Measurements from ENCODE around the gene ADAMTS14.
A peak's percentile ranks its signal among the peaks of the same experiment; 100 is the strongest.

ADAMTS14 gene

GRCh38 chr10:70748801-70749573 lies 76.7 kb downstream of the ADAMTS14 start:
- Mint-ChIP-seq H3K4me3 (no peak overlapping the region), H3K9me3 (no peaks in the 10 kb centered on the region), H3K27me3 (no peaks in the 10 kb centered on the region), H3K4me1 (no peaks in the 10 kb centered on the region), H3K27ac (no peak overlapping the region), H3K36me3 (ENCODE audit: low read depth) (no peaks in the 10 kb centered on the region)
- DNase-seq (no peak), ATAC-seq (no peak)

GRCh38 chr10:70749756-70750155 lies 77.5 kb downstream of the ADAMTS14 start:
- H3K36me3 Mint-ChIP-seq (ENCODE audit: low read depth), result no peaks in the 10 kb centered on the region
- no peak overlapping the region for H3K27ac Mint-ChIP-seq

GRCh38 chr10:70750156-70750703 lies 77.9 kb downstream of the ADAMTS14 start:
- no peak overlapping the region for H3K27ac Mint-ChIP-seq
- no peaks in the 10 kb centered on the region for H3K9me3 Mint-ChIP-seq
- no peaks in the 10 kb centered on the region for H3K27me3 Mint-ChIP-seq

More at GRCh38 chr10:70749756-70750155, 77.5 kb downstream of the ADAMTS14 start:
- no peaks in the 10 kb centered on the region for H3K4me1 Mint-ChIP-seq
- DNase-seq, result no peak
- no peak overlapping the region for H3K4me3 Mint-ChIP-seq
- H3K9me3 Mint-ChIP-seq, result no peaks in the 10 kb centered on the region
- no peak for ATAC-seq
- H3K27me3 Mint-ChIP-seq, result no peaks in the 10 kb centered on the region

GRCh38 chr10:70751356-70751755 lies 79.0 kb downstream of the ADAMTS14 start:
- Mint-ChIP-seq H3K27ac (no peak overlapping the region), H3K27me3 (no peaks in the 10 kb centered on the region), H3K36me3 (ENCODE audit: low read depth) (no peaks in the 10 kb centered on the region), H3K4me1 (no peaks in the 10 kb centered on the region), H3K9me3 (no peaks in the 10 kb centered on the region), H3K4me3 (no peak overlapping the region)
- ATAC-seq (no peak), DNase-seq (no peak)

More at GRCh38 chr10:70750156-70750703, 77.9 kb downstream of the ADAMTS14 start:
- Mint-ChIP-seq H3K4me1 (no peaks in the 10 kb centered on the region), H3K36me3 (ENCODE audit: low read depth) (no peaks in the 10 kb centered on the region), H3K4me3 (no peak overlapping the region)
- DNase-seq (no peak), ATAC-seq (no peak)

- ATAC-seq (no peak), DNase-seq (no peak)
- Mint-ChIP-seq H3K4me1 (no peaks in the 10 kb centered on the region), H3K27me3 (no peaks in the 10 kb centered on the region), H3K9me3 (no peaks in the 10 kb centered on the region), H3K27ac (no peak overlapping the region), H3K36me3 (ENCODE audit: low read depth) (no peaks in the 10 kb centered on the region), H3K4me3 (no peak overlapping the region)
Observed at GRCh38 chr10:70751991-70752390, 79.7 kb downstream of the ADAMTS14 start.

GRCh38 chr10:70752571-70752970 lies 80.3 kb downstream of the ADAMTS14 start:
- Mint-ChIP-seq H3K27ac (no peak overlapping the region), H3K27me3 (no peaks in the 10 kb centered on the region), H3K4me1 (no peaks in the 10 kb centered on the region), H3K4me3 (no peak overlapping the region), H3K9me3 (no peaks in the 10 kb centered on the region), H3K36me3 (ENCODE audit: low read depth) (no peaks in the 10 kb centered on the region)
- ATAC-seq (peak; percentile 18), DNase-seq (no peak)

- no peak overlapping the region for H3K27ac Mint-ChIP-seq
- ATAC-seq, result no peak
- no peaks in the 10 kb centered on the region for H3K9me3 Mint-ChIP-seq
- H3K36me3 Mint-ChIP-seq (ENCODE audit: low read depth), result no peaks in the 10 kb centered on the region
- DNase-seq, result no peak
- no peaks in the 10 kb centered on the region for H3K27me3 Mint-ChIP-seq
- H3K4me1 Mint-ChIP-seq, result no peaks in the 10 kb centered on the region
- no peak overlapping the region for H3K4me3 Mint-ChIP-seq
Observed at GRCh38 chr10:70753026-70753663, 80.8 kb downstream of the ADAMTS14 start.

- ATAC-seq (no peak), DNase-seq (no peak)
- H3K9me3 Mint-ChIP-seq, result no peaks in the 10 kb centered on the region
- no peaks in the 10 kb centered on the region for H3K36me3 Mint-ChIP-seq (ENCODE audit: low read depth)
- H3K27ac Mint-ChIP-seq, result no peak overlapping the region
- no peak overlapping the region for H3K4me3 Mint-ChIP-seq
- H3K4me1 Mint-ChIP-seq, result peaks cover 8% of the 10 kb centered on the region
- no peaks in the 10 kb centered on the region for H3K27me3 Mint-ChIP-seq
Observed at GRCh38 chr10:70753841-70754621, 81.7 kb downstream of the ADAMTS14 start.

- no peaks in the 10 kb centered on the region for H3K36me3 Mint-ChIP-seq (ENCODE audit: low read depth)
- H3K27me3 Mint-ChIP-seq, result no peaks in the 10 kb centered on the region
- no peak for ATAC-seq
- H3K4me1 Mint-ChIP-seq, result peaks cover 11% of the 10 kb centered on the region
- H3K27ac Mint-ChIP-seq, result no peak overlapping the region
- no peak overlapping the region for H3K4me3 Mint-ChIP-seq
- no peaks in the 10 kb centered on the region for H3K9me3 Mint-ChIP-seq
- DNase-seq, result no peak
Observed at GRCh38 chr10:70756700-70757360, 84.5 kb downstream of the ADAMTS14 start.

- DNase-seq, result no peak
- Mint-ChIP-seq H3K27me3 (no peaks in the 10 kb centered on the region), H3K4me1 (peaks cover 11% of the 10 kb centered on the region), H3K9me3 (no peaks in the 10 kb centered on the region), H3K4me3 (no peak overlapping the region), H3K36me3 (ENCODE audit: low read depth) (no peaks in the 10 kb centered on the region), H3K27ac (no peak overlapping the region)
- ATAC-seq, result no peak
Observed at GRCh38 chr10:70757856-70758255, 85.5 kb downstream of the ADAMTS14 start.

- Mint-ChIP-seq H3K4me3 (no peak overlapping the region), H3K27ac (no peak overlapping the region), H3K9me3 (no peaks in the 10 kb centered on the region), H3K4me1 (peaks cover 11% of the 10 kb centered on the region), H3K27me3 (no peaks in the 10 kb centered on the region), H3K36me3 (ENCODE audit: low read depth) (no peaks in the 10 kb centered on the region)
- ATAC-seq (peak; percentile 26), DNase-seq (peak; percentile 74)
Observed at GRCh38 chr10:70758757-70759514, 86.6 kb downstream of the ADAMTS14 start.

GRCh38 chr10:70759781-70760180 lies 87.5 kb downstream of the ADAMTS14 start:
- no peaks in the 10 kb centered on the region for H3K36me3 Mint-ChIP-seq (ENCODE audit: low read depth)
- no peaks in the 10 kb centered on the region for H3K27me3 Mint-ChIP-seq
- ATAC-seq (peak; percentile 31), DNase-seq (no peak)
- no peak overlapping the region for H3K27ac Mint-ChIP-seq
- no peaks in the 10 kb centered on the region for H3K9me3 Mint-ChIP-seq
- H3K4me1 Mint-ChIP-seq, result peaks cover 11% of the 10 kb centered on the region
- no peak overlapping the region for H3K4me3 Mint-ChIP-seq

GRCh38 chr10:70760271-70760787 lies 88.0 kb downstream of the ADAMTS14 start:
- H3K4me1 Mint-ChIP-seq, result peaks cover 11% of the 10 kb centered on the region
- no peak for DNase-seq
- ATAC-seq, result no peak
- H3K27ac Mint-ChIP-seq, result no peak overlapping the region
- H3K4me3 Mint-ChIP-seq, result no peak overlapping the region
- H3K27me3 Mint-ChIP-seq, result no peaks in the 10 kb centered on the region
- peaks cover 4% of the 10 kb centered on the region for H3K9me3 Mint-ChIP-seq
- H3K36me3 Mint-ChIP-seq (ENCODE audit: low read depth), result no peaks in the 10 kb centered on the region
